Endothelial cell of umbilical vein (primary cell): ENCODE measurements around the gene SPON1. TPM values are rescaled to one million over a fixed set of nuclear protein-coding genes. Genes with fewer than 3 reads are reported as not detected.

Experiments
- BruUV-seq: library from RNA; stranded (reverse); fragments of 400-500 nt; replicated peaks from 2 replicates; lab custom pipeline; 2021; lab: Mats Ljungman, UMichigan
- CTCF ChIA-PET: fragments of 300-600, 350-600 bp; sonication (Branson Sonifier 250); formaldehyde crosslinking; loops from one replicate; lab custom pipeline; 2021; ENCODE audit warnings: antibody characterized with exemption, inconsistent platforms; lab: Charles Lee
- POLR2A ChIA-PET: fragments of 300-600, 350-600 bp; sonication (Branson Sonifier 250); formaldehyde crosslinking; loops from one replicate; lab custom pipeline; 2021; ENCODE audit warnings: antibody characterized with exemption, inconsistent platforms; lab: Charles Lee
- DNase-seq: peaks from one replicate; pipeline ENCODE4 v3.0.0-alpha.2; 2011; ENCODE audit warnings: low read depth, low spot score
- FAIRE-seq: peaks from 2 replicates; lab custom pipeline; 2011; peaks lifted over from hg19 to GRCh38; lab: Jason Lieb, UNC
- H2AFZ ChIP-seq: 2 replicates; pipeline ENCODE4 v1.6.0; 2012; ENCODE audit warnings: low read depth, low read length, control low read depth, inconsistent platforms
- H3K27ac ChIP-seq: 2 replicates; pipeline ENCODE4 v1.5.1; 2011; ENCODE audit warnings: low read depth, mild to moderate bottlenecking, control low read depth, low read length, moderate library complexity; ENCODE audit not compliant: insufficient read depth
- H3K27me3 ChIP-seq, 2 experiments: 2 replicates each; pipeline versions ENCODE4 v1.6.0 to v1.6.1; 2011; ENCODE audit warnings: low read length in 2 of 2, mixed read lengths in 1 of 2; ENCODE audit not compliant: control insufficient read depth in 2 of 2, insufficient read depth in 2 of 2
- H3K36me3 ChIP-seq, 2 experiments: 2 replicates in 1 of 2; 3 replicates in 1 of 2; pipeline ENCODE4 v1.5.1; 2011; ENCODE audit warnings: low read length in 2 of 2, mild to moderate bottlenecking in 1 of 2, moderate library complexity in 1 of 2; ENCODE audit not compliant: control insufficient read depth in 2 of 2, insufficient read depth in 2 of 2; ENCODE audit errors: extremely low read depth in 1 of 2
- H3K4me1 ChIP-seq: 3 replicates; pipeline ENCODE4 v1.5.1; 2011; ENCODE audit warnings: mild to moderate bottlenecking, low read length; ENCODE audit not compliant: control insufficient read depth, insufficient read depth; ENCODE audit errors: extremely low read depth
- H3K4me2 ChIP-seq: 2 replicates; pipeline ENCODE4 v1.6.1; 2011; ENCODE audit warnings: low read length, control low read depth, mixed read lengths; ENCODE audit not compliant: insufficient read depth
- H3K4me3 ChIP-seq, 3 experiments: fragments of 200-600 bp in 1 of 3; sonication (generic), shearing (Covaris generic) in 1 of 3; replicated peaks in 1 of 3; 2 replicates each; pipeline ENCODE4 v1.5.1; 2011 to 2016; ENCODE audit warnings: control low read depth in 3 of 3, low read length in 3 of 3, mild to moderate bottlenecking in 2 of 3, inconsistent platforms in 1 of 3, low read depth in 1 of 3, moderate library complexity in 1 of 3; ENCODE audit not compliant: insufficient read depth in 1 of 3
- H3K79me2 ChIP-seq: 2 replicates; pipeline ENCODE4 v1.6.0; 2012; ENCODE audit warnings: low read length, inconsistent platforms; ENCODE audit not compliant: control insufficient read depth, insufficient read depth
- H3K9ac ChIP-seq: replicated peaks from 2 replicates; pipeline ENCODE3; 2011; ENCODE audit warnings: low read length, control low read depth; ENCODE audit not compliant: insufficient read depth; ENCODE audit errors: extremely low read depth
- H3K9me1 ChIP-seq: replicated peaks from 3 replicates; pipeline ENCODE4 v1.6.0; 2011; ENCODE audit warnings: mild to moderate bottlenecking, low read length; ENCODE audit not compliant: control insufficient read depth, insufficient read depth; ENCODE audit errors: extremely low read depth
- H3K9me3 ChIP-seq: replicated peaks from 2 replicates; pipeline ENCODE4 v1.5.1; 2012; ENCODE audit warnings: low read length, inconsistent platforms; ENCODE audit not compliant: control insufficient read depth, insufficient read depth
- H4K20me1 ChIP-seq: replicated peaks from 2 replicates; pipeline ENCODE3; 2011; ENCODE audit warnings: mild to moderate bottlenecking, low read length; ENCODE audit not compliant: control insufficient read depth, insufficient read depth; ENCODE audit errors: extremely low read depth
- CTCF ChIP-seq, 2 donors: IDR thresholded peaks; 1 replicate in 1 of 2; 2 replicates in 1 of 2; pipeline ENCODE4 v1.5.1; 2011; ENCODE audit warnings: low read length in 2 of 2, mild to moderate bottlenecking in 2 of 2, moderate library complexity in 2 of 2, control low read depth in 1 of 2, inconsistent platforms in 1 of 2, low read depth in 1 of 2; ENCODE audit not compliant: insufficient read depth in 1 of 2; ENCODE audit errors: extremely low read depth in 1 of 2
- EZH2 ChIP-seq: IDR thresholded peaks from 2 replicates; pipeline ENCODE4 v1.6.1; 2012; ENCODE audit warnings: borderline replicate concordance, low read depth, mild to moderate bottlenecking, moderate library complexity, low read length, inconsistent platforms; ENCODE audit not compliant: severe bottlenecking
- FOS ChIP-seq: IDR thresholded peaks from 2 replicates; pipeline ENCODE4 v1.6.1; 2011; ENCODE audit warnings: mild to moderate bottlenecking, low read length, moderate library complexity, borderline replicate concordance; ENCODE audit not compliant: insufficient read depth
- GATA2 ChIP-seq: IDR thresholded peaks from 2 replicates; pipeline ENCODE4 v1.7.0; 2011; ENCODE audit warnings: low read depth, mild to moderate bottlenecking, moderate library complexity, mixed read lengths, low read length; ENCODE audit not compliant: insufficient read length, insufficient read depth
- JUN ChIP-seq: IDR thresholded peaks from 2 replicates; pipeline ENCODE4 v1.6.1; 2011; ENCODE audit warnings: borderline replicate concordance, low read depth; ENCODE audit not compliant: insufficient read length, insufficient read depth
- MAX ChIP-seq: IDR thresholded peaks from 2 replicates; pipeline ENCODE4 v1.6.1; 2011; ENCODE audit not compliant: insufficient read depth, insufficient read length
- MYC ChIP-seq: IDR thresholded peaks from one replicate; pipeline ENCODE4 v1.6.1; 2011; ENCODE audit warnings: mild to moderate bottlenecking, low read depth, low read length
- POLR2A ChIP-seq: IDR thresholded peaks from 2 replicates; pipeline ENCODE4 v1.6.1; 2012; ENCODE audit warnings: low read depth, mild to moderate bottlenecking, control low read depth, low read length
- POLR2AphosphoS5 ChIP-seq: IDR thresholded peaks from 2 replicates; pipeline ENCODE4 v1.6.1; 2012; ENCODE audit warnings: low read depth, mild to moderate bottlenecking, control low read depth, low read length, moderate library complexity; ENCODE audit not compliant: insufficient read depth
- dilution Hi-C: fragments of 300-500 bp; cut with MboI; formaldehyde crosslinking; loops from one replicate; pipeline ENCODE4 v1.15.0; 2019; ENCODE audit warnings: low sequenced_read_pairs; ENCODE audit not compliant: extremely low pct_ligation_motif_present
- intact Hi-C: fragments of 100-400 bp; cut with micrococcal nuclease; formaldehyde crosslinking; loops from one replicate; pipeline ENCODE4 v1.10.0; 2022
- polyA plus RNA-seq, 4 experiments: library from polyadenylated mRNA; depleted of rRNA in 3 of 4; stranded (reverse) in 3 of 4; unstranded in 1 of 4; fragments of >200 nt; gene quantifications; 2 replicates each; pipeline versions ENCODE4 v1.2.1 to v1.2.3, GENCODE V29; 2011 to 2012; ENCODE audit warnings: missing spikeins in 1 of 4
- total RNA-seq: library from RNA; stranded (reverse); gene quantifications from 2 replicates; pipeline ENCODE4 v1.2.3, GENCODE V29; 2021

SPON1 gene
- total and polyA plus RNA-seq, 2 donors (not counting 3 experiments of a cell fraction or from before 2014, with no cell fraction given) = 0.31 TPM; not detected in 1

GRCh38 chr11:14312736-14313438 is 350.4 kb downstream of the SPON1 start:
- Histone ChIP-seq H3K9me1 (no peaks in the 10 kb centered on the region), H3K4me3 (no peak overlapping the region), H3K4me1 (peaks cover 8% of the 10 kb centered on the region), H3K27me3 (no peaks in the 10 kb centered on the region), H4K20me1 (peaks cover 3% of the 10 kb centered on the region), H3K4me2 (no peak overlapping the region), H3K36me3 (no peaks in the 10 kb centered on the region), H3K9ac (no peak overlapping the region), H3K9me3 (no peaks in the 10 kb centered on the region), H2AFZ (no peak overlapping the region), H3K79me2 (peaks cover 89% of the 10 kb centered on the region), H3K27ac (no peak overlapping the region)
- intact Hi-C loops (no loop called here), dilution Hi-C loops (no loop called here)
- ChIA-PET CTCF (interaction anchor here (0.8 to 3.2 kb wide), 5 partner anchors 8 to 142 kb away, joined by 3 to 19 read pairs (median 13); no protein-coding TSS in a partner anchor), POLR2A (interaction anchor here (0.6 kb wide), 1 partner anchor 11 kb away, joined by 5 read pairs; no protein-coding TSS in a partner anchor)
- no TSS peak for BruUV-seq
- FAIRE-seq = no peak
- no peak for TF ChIP-seq FOS
- TF ChIP-seq POLR2AphosphoS5 = no peak
- no peak for TF ChIP-seq POLR2A
- TF ChIP-seq MYC = no peak
- TF ChIP-seq MAX = no peak
- no peak for TF ChIP-seq JUN
- no peak for TF ChIP-seq GATA2
- TF ChIP-seq EZH2 = no peak
- TF ChIP-seq CTCF (IDR thresholded peaks at IDR 0.05; ENCODE audit: extremely low read depth in 1 of 2, insufficient read depth in 1 of 2, low read depth in 1 of 2, low read length in 2 of 2) = no peak
- no peak for DNase-seq
